Fibroblast of lung (primary cell): ENCODE data around the gene DIP2A.

Source experiments
- EZH2 ChIP-seq: IDR thresholded peaks from 2 replicates; pipeline ENCODE4 v1.5.1; 2012; ENCODE audit warnings: low read length, control low read depth, mild to moderate bottlenecking; ENCODE audit errors: missing control alignments
- TF ChIP-seq, protein P1 (sequence below), 2 donors: IDR thresholded peaks in 1 of 2; conservative IDR thresholded peaks in 1 of 2; 1 replicate in 1 of 2; 2 replicates in 1 of 2; pipeline ENCODE4 v1.5.1; 2011 to 2012; ENCODE audit warnings: low read length in 2 of 2, control low read depth in 1 of 2, inconsistent platforms in 1 of 2, low read depth in 1 of 2, mild to moderate bottlenecking in 1 of 2

DNA sequence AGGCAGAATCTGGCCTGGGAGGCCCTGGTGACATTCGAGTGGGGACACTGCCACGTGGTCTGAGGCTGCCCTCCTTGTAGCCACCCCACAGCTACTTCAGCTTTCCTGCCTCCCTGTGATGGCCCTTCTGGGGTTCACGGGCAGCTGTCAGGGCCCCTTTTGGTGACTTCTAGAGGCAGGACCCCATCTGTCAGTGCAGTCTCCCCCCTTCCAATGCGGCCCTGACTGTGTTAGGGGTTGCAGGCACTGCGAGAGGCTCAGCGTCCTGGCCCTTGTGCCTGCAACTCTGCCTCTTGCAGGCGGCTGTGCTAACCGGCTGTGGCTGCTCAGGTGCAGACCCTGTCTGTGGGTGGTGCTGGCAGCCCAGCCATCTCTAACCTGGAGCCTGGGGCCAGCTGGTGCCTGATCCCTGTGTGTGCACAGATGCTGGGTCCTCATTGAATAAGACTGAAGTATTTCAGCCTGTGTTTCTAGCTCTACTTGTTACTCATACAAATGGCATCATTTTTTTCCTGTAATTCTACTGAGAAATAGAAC, 84.0 kb downstream of the DIP2A start:
- TF ChIP-seq, protein P1, sequence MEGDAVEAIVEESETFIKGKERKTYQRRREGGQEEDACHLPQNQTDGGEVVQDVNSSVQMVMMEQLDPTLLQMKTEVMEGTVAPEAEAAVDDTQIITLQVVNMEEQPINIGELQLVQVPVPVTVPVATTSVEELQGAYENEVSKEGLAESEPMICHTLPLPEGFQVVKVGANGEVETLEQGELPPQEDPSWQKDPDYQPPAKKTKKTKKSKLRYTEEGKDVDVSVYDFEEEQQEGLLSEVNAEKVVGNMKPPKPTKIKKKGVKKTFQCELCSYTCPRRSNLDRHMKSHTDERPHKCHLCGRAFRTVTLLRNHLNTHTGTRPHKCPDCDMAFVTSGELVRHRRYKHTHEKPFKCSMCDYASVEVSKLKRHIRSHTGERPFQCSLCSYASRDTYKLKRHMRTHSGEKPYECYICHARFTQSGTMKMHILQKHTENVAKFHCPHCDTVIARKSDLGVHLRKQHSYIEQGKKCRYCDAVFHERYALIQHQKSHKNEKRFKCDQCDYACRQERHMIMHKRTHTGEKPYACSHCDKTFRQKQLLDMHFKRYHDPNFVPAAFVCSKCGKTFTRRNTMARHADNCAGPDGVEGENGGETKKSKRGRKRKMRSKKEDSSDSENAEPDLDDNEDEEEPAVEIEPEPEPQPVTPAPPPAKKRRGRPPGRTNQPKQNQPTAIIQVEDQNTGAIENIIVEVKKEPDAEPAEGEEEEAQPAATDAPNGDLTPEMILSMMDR (conservative IDR thresholded peaks at IDR 0.05 in 1 of 2, IDR thresholded peaks at IDR 0.05 in 1 of 2; ENCODE audit: low read depth in 1 of 2, low read length in 2 of 2) = no peak
- no peak for TF ChIP-seq EZH2
